Mucosa of rectum (tissue), 2 donors: ENCODE results near the gene ENTPD3.

Experiments used
- H3K27ac ChIP-seq, 2 donors: one replicate each; pipeline ENCODE4 v1.7.0; 2013; ENCODE audit warnings: inconsistent platforms in 2 of 2, low read depth in 2 of 2, low read length in 2 of 2
- H3K27me3 ChIP-seq, 2 donors: one replicate each; pipeline ENCODE4 v1.7.0; 2013; ENCODE audit warnings: low read length in 2 of 2; ENCODE audit not compliant: control insufficient read depth in 2 of 2, insufficient read depth in 2 of 2
- H3K36me3 ChIP-seq, 2 donors: one replicate each; pipeline ENCODE4 v1.7.0; 2013; ENCODE audit warnings: low read length in 2 of 2; ENCODE audit not compliant: control insufficient read depth in 2 of 2, insufficient read depth in 2 of 2
- H3K4me1 ChIP-seq, 2 donors: one replicate each; pipeline ENCODE4 v1.7.0; 2013; ENCODE audit warnings: low read length in 2 of 2, mild to moderate bottlenecking in 1 of 2; ENCODE audit not compliant: control insufficient read depth in 2 of 2, insufficient read depth in 2 of 2
- H3K4me3 ChIP-seq, 2 donors: one replicate each; pipeline ENCODE4 v1.7.0; 2013; ENCODE audit warnings: low read length in 2 of 2
- H3K9ac ChIP-seq, 2 donors: one replicate each; pipeline ENCODE4 v1.7.0; 2013; ENCODE audit warnings: low read length in 2 of 2, low read depth in 1 of 2, mild to moderate bottlenecking in 1 of 2
- H3K9me3 ChIP-seq, 2 donors: one replicate each; pipeline ENCODE4 v1.7.0; 2013; ENCODE audit warnings: low read length in 2 of 2; ENCODE audit not compliant: control insufficient read depth in 2 of 2
- donor health status: healthy.
- donor health status: Normal muscosa, but diverticular disease.

The ENTPD3 gene

DNA sequence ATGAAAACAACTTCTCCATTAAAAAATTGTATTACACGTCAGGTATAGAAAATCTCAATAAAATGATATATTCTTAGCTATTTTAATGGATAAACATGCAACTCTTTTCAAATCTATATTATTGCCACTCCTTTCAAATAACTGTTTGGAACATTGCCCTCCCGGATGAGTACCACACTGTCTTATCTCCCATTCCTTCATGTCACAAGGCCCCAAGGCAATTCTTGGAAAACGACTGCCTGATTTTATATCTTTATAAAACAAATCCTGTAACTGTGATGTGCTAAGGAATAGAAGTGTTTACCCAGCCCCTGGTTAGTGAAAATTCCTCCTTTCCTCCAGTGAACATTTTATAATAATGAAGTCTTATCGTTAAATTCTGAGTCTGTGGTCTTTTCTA lies 83.7 kb downstream of the ENTPD3 start:
- no peaks in the 10 kb centered on the region for H3K27me3 ChIP-seq
- no peaks in the 10 kb centered on the region for H3K36me3 ChIP-seq
- H3K9ac ChIP-seq = no peak overlapping the region
- no peaks in the 10 kb centered on the region for H3K4me1 ChIP-seq
- no peaks in the 10 kb centered on the region for H3K9me3 ChIP-seq
- H3K4me3 ChIP-seq = no peak overlapping the region
- H3K27ac ChIP-seq = no peak overlapping the region

DNA sequence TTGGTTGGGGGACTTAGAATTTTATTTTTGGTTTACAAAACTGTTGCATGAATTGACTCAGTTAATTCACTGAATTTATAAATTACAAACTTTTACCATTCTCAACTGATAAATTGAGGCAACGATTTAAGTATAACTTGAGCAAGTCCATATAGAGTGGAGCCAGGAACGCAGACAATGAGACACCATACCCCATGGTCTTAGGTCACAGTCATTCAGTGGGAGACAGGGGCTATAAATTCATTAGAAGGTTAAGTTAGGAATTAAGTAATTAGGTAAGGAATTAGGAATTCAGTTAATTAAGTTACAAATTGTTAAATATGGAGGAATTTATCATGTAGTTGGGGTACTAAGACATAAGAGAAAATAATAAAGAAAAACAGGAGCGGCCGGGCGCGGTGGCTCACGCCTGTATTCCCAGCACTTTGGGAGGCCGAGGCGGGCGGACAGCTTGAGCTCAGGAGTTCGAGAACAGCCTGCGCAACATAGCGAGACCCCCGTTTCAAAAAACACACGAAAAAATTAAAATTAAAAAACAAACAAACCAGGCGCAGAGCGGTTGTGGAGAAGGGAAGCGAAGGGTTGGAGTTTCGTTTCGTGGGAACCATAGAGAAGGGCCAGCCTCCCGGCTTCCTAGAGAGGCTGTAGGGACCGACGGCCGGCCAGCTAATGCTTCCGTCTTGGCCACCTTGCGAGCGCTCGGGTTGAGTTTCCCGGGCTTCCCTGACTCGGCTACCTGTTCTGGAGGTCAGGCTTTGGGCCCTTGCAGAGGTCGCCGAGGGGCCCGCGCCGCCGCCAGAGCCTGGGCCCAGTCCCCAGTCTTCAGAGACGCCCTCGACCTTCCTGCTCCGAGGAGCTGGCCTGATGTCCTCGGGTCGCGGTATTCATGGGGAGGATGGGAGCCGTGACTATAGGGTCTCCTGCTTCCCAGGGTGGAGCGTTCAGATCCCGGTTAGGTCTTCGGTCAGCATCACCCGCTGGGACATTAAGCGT lies 89.8 kb downstream of the ENTPD3 start, which contains the start of gene ZNF619:
Gene ZNF619 (plus strand): TSS at position 645 of the 993 bp plus-strand sequence. CDS start 858 bp downstream, outside the sequence.
- H3K4me3 ChIP-seq = peak within 1 kb of the TSS; percentile 85 to 97
- H3K27me3 ChIP-seq = no peaks in the 10 kb centered on the region
- H3K27ac ChIP-seq = peak within 1 kb of the TSS in 1 of 2 donors; percentile 46
- H3K36me3 ChIP-seq = peaks cover 12% of the 10 kb centered on the region in 2 donors
- H3K9ac ChIP-seq = peak within 1 kb of the TSS; percentile 83 to 90
- H3K4me1 ChIP-seq = peaks cover 3 to 5% of the 10 kb centered on the region in 2 donors
- H3K9me3 ChIP-seq = no peaks in the 10 kb centered on the region

DNA sequence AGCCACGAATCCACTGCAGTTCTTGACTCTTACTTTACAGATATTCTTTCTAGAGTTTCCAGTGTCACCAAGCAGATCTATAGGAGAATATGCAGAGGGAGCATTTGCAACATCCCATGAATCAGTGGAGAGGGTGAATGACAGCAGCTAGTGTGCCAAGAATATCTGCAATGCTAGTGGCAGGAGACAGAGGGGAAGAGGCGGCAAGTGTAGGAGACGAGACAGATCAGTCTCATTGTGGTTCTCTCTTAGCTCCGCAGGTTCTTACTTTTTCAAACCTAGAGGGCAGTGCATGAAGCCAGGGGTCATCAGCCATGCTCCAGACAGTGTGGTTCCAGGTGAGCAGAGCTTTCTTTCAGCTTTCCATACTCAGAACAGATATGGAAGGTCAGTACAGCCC lies 90.7 kb downstream of the ENTPD3 start:
- no peaks in the 10 kb centered on the region for H3K27me3 ChIP-seq
- peaks cover 16 to 20% of the 10 kb centered on the region in 2 donors for H3K36me3 ChIP-seq
- peak overlapping the region; percentile 83 to 90 for H3K9ac ChIP-seq
- H3K27ac ChIP-seq = no peak overlapping the region
- H3K4me1 ChIP-seq = peaks cover 3 to 5% of the 10 kb centered on the region in 2 donors
- no peaks in the 10 kb centered on the region for H3K9me3 ChIP-seq
- peak overlapping the region; percentile 85 to 97 for H3K4me3 ChIP-seq
